Left lung (tissue), 10 donors: ENCODE measurements around the gene ODF2. TPM values are rescaled to one million over a fixed set of nuclear protein-coding genes. Genes with fewer than 3 reads are reported as not detected.

Source experiments
- ATAC-seq: fragments of 200-7000 bp; cut with Tn5 transposase; one replicate; pipeline ENCODE4 v1.9.1; 2020; ENCODE audit warnings: moderate library complexity
- DNase-seq, 4 donors: peaks; one replicate each; pipeline ENCODE4 v3.0.0-alpha.2; 2013 to 2020
- H3K27ac ChIP-seq, 2 donors: fragments of 200-600 bp; sonication (generic) in 1 of 2; one replicate each; pipeline versions ENCODE4 v1.5.0 to v1.8.0; 2020 to 2021
- H3K27me3 ChIP-seq, 2 donors: fragments of 200-600 bp; sonication (generic) in 1 of 2; one replicate each; pipeline versions ENCODE4 v1.5.0 to v1.8.0; 2020 to 2021
- H3K36me3 ChIP-seq, 2 donors: fragments of 200-600 bp; sonication (generic) in 1 of 2; one replicate each; pipeline versions ENCODE4 v1.5.0 to v1.8.0; 2020 to 2021
- H3K4me1 ChIP-seq, 2 donors: fragments of 200-600 bp; one replicate each; pipeline ENCODE4 v1.8.0; 2021
- H3K4me3 ChIP-seq, 2 donors: fragments of 200-600 bp; sonication (generic) in 1 of 2; one replicate each; pipeline versions ENCODE4 v1.5.0 to v1.8.0; 2020 to 2021; ENCODE audit warnings: mild to moderate bottlenecking in 1 of 2
- H3K9me3 ChIP-seq, 2 donors: fragments of 200-600 bp; sonication (generic) in 1 of 2; one replicate each; pipeline versions ENCODE4 v1.5.0 to v1.8.0; 2020 to 2021
- intact Hi-C, 2 donors: fragments of 100-400 bp; cut with DNase I; formaldehyde crosslinking; loops; one replicate each; pipeline versions ENCODE4 v1.11.2 to v1.14.2; 2022
- polyA plus RNA-seq, 6 donors: library from polyadenylated mRNA; unstranded; fragments of 120-200 nt; gene quantifications; one replicate each; pipeline ENCODE4 v1.2.1, GENCODE V29; 2013; ENCODE audit not compliant: insufficient read length in 6 of 6
- total RNA-seq, 2 donors: library from RNA; stranded (reverse); fragmentation: NEBNext Ultra II Directional; extraction: Animal tissue kit (Norgen Biotek cat#: 25700); gene quantifications; one replicate each; pipeline ENCODE4 v1.2.1, GENCODE V29; 2021
- TF ChIP-seq, protein P1 (sequence below), 2 donors: fragments of 200-600 bp; sonication (generic) in 1 of 2; IDR thresholded peaks; one replicate each; pipeline versions ENCODE4 v1.5.0 to v1.8.0; 2021; ENCODE audit warnings: antibody characterized with exemption in 2 of 2
- donor health status: DM: no; HTN: yes; CAD: no.
- donor health status: DM: no; HTN: no; CAD: no.

Gene ODF2
- total and polyA plus RNA-seq, 8 donors: 21.0 to 70.3 (median 61.0) TPM

DNA sequence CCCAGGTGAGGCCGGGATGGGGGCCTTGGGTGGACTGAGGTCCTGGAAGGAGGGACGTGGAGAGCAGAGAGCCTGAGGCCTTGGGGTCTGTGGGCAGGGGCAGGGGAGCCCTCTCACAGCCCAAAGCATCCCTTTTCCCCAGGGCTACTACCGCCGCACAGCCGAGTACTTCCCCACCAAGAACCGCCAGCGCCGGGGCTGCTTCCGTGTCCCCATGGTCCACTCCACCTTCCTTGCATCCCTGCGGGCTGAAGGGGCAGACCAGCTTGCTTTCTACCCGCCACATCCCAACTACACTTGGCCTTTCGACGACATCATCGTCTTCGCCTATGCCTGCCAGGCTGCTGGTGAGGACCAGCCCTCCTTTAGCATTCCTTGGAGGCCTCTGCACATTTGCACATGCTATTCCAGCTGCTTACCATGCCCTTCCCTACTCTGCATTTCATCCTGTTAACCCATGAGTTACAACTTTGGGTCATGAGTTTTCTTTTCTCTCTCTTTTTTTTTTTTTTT is 31.5 kb upstream of the ODF2 start:
- H3K9me3 ChIP-seq: no peaks in the 10 kb centered on the region
- H3K27ac ChIP-seq: no peak overlapping the region
- no peak for ATAC-seq
- H3K4me1 ChIP-seq: peaks cover 9 to 19% of the 10 kb centered on the region in 2 donors
- DNase-seq: no peak
- intact Hi-C loops: no loop called here
- H3K4me3 ChIP-seq: no peak overlapping the region
- peaks cover 0 to 28% of the 10 kb centered on the region in 2 donors for H3K27me3 ChIP-seq
- no peaks in the 10 kb centered on the region for H3K36me3 ChIP-seq
- TF ChIP-seq, protein P1, sequence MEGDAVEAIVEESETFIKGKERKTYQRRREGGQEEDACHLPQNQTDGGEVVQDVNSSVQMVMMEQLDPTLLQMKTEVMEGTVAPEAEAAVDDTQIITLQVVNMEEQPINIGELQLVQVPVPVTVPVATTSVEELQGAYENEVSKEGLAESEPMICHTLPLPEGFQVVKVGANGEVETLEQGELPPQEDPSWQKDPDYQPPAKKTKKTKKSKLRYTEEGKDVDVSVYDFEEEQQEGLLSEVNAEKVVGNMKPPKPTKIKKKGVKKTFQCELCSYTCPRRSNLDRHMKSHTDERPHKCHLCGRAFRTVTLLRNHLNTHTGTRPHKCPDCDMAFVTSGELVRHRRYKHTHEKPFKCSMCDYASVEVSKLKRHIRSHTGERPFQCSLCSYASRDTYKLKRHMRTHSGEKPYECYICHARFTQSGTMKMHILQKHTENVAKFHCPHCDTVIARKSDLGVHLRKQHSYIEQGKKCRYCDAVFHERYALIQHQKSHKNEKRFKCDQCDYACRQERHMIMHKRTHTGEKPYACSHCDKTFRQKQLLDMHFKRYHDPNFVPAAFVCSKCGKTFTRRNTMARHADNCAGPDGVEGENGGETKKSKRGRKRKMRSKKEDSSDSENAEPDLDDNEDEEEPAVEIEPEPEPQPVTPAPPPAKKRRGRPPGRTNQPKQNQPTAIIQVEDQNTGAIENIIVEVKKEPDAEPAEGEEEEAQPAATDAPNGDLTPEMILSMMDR (IDR thresholded peaks at IDR 0.05): no peak

DNA sequence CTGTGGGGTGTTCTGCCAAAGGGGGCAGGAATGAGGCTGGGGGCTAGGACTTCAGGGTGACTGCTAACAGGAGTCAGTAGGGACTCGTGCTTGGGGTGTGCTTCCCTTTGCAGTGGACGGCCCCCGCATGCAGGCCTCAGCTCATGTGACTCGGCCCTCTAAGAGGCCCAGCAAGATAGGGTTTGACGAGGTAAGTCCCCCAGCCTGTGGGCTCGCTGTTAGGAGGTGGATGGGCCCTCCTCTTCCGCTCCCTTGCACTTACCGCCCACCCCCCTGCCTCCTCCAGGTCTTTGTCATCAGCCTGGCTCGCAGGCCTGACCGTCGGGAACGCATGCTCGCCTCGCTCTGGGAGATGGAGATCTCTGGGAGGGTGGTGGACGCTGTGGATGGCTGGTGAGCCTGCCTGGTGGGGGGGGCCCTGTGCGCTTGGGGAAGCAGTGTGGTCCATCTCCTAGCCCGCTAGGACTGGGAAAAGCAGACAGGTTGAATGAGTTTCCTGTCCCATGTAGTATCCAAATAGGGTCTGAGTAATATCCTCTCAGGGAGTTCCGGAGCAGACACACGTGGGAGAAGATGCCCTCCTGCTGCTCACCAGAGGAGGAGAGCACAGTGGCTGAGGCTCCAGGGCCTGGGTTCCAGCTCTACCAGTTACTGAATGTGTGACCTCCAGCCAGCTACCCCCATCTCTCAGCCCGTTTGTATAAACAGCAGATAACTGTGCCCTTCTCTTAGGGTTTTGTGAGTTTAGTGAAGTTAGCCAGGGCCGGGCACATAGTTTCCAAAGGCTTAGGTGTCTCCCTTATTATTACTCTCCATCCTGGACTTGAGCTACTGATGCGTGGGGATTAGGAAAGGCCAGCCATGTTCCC is 26.9 kb upstream of the ODF2 start:
- DNase-seq: no peak
- Histone ChIP-seq H3K9me3 (no peaks in the 10 kb centered on the region), H3K27me3 (no peaks in the 10 kb centered on the region), H3K27ac (no peak overlapping the region), H3K4me1 (no peaks in the 10 kb centered on the region), H3K4me3 (no peak overlapping the region), H3K36me3 (no peaks in the 10 kb centered on the region)
- no peak for ATAC-seq
- intact Hi-C loops: no loop called here
- TF ChIP-seq, protein P1 (IDR thresholded peaks at IDR 0.05): no peak

DNA sequence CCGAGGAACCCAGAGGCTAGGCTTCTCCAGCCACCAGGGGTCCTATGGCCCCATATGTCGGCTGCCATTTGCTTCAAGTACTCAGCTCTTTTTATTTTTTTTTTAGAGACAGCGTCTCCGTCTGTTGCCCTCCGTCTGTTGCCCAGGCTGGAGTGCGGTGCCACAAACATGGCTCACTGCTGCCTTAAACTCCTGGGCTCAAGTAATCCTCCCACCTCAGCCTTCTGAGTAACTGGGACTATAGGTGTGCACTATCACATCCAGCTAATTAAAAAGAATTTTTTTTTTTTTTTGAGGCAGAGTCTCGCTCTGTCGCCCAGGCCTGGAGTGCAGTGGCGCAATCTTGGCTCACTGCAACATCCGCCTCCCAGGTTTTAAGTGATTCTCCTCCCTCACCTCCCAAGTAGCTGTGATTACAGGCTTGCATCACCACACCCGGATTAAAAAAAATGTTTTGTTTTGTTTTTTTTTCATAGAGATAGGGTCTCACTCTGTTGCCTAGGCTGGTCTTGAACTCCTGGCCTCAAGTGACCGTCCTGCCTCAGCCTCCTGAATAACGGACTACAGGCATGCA is 26.2 kb upstream of the ODF2 start:
- ATAC-seq (no peak), DNase-seq (no peak)
- intact Hi-C loops: no loop called here
- Histone ChIP-seq H3K4me1 (no peaks in the 10 kb centered on the region), H3K27me3 (no peaks in the 10 kb centered on the region), H3K36me3 (no peaks in the 10 kb centered on the region), H3K27ac (no peak overlapping the region), H3K4me3 (no peak overlapping the region), H3K9me3 (no peaks in the 10 kb centered on the region)
- TF ChIP-seq, protein P1 (IDR thresholded peaks at IDR 0.05): no peak

DNA sequence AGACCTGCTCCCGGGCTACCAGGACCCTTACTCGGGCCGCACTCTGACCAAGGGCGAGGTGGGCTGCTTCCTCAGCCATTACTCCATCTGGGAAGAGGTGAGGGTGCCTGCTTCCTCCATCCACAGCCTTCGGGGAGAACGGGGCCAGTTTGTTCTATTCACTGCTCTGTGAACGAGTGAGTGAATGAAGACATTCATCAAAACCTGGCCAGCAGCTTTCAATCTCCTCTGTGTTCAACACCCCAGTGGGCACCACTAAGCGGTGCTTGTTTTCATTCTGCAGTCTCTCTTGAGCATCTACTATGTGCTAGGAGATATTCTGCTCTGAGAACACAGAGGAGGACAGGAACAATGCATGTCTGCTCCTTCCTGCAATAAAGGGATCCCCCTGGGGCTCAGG is 24.6 kb upstream of the ODF2 start:
- Histone ChIP-seq H3K4me1 (no peaks in the 10 kb centered on the region), H3K27me3 (no peaks in the 10 kb centered on the region), H3K4me3 (no peak overlapping the region), H3K9me3 (no peaks in the 10 kb centered on the region), H3K27ac (no peak overlapping the region), H3K36me3 (no peaks in the 10 kb centered on the region)
- intact Hi-C loops: no loop called here
- TF ChIP-seq, protein P1 (IDR thresholded peaks at IDR 0.05): no peak
- ATAC-seq: no peak
- no peak for DNase-seq

DNA sequence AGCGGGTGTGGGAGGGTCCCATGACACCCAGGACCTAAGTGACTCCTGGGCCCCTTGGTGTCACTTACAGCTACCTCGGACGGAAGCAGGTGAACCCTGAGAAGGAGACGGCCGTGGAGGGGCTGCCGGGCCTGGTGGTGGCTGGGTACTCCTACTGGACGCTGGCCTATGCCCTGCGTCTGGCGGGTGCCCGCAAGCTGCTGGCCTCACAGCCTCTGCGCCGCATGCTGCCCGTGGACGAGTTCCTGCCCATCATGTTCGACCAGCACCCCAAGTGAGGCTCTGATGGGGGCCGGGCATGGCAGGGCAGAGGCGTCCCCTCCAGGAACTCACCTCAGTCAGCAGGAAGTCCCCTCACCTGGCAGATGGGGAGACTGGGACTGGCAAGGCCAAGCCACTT is 21.5 kb upstream of the ODF2 start:
- DNase-seq: no peak
- TF ChIP-seq, protein P1 (IDR thresholded peaks at IDR 0.05): no peak
- Histone ChIP-seq H3K9me3 (no peaks in the 10 kb centered on the region), H3K4me3 (no peak overlapping the region), H3K27me3 (no peaks in the 10 kb centered on the region), H3K36me3 (no peaks in the 10 kb centered on the region), H3K4me1 (peaks cover 0 to 7% of the 10 kb centered on the region in 2 donors), H3K27ac (no peak overlapping the region)
- intact Hi-C loops: no loop called here
- ATAC-seq: no peak
